Measurements from ENCODE around the gene PLXDC2.

Gene PLXDC2

GRCh38 chr10:19915816-19916215 lies 99.6 kb downstream of the PLXDC2 start:
- no peak for DNase-seq

- DNase-seq = no peak
These were observed 101.7 kb downstream of the PLXDC2 start for GRCh38 chr10:19917751-19918478.

- DNase-seq = no peak
These were observed 102.6 kb downstream of the PLXDC2 start for GRCh38 chr10:19918794-19919193.

GRCh38 chr10:19919671-19920070 lies 103.4 kb downstream of the PLXDC2 start:
- no peak for DNase-seq

- no peak for DNase-seq
These were observed 104.0 kb downstream of the PLXDC2 start for GRCh38 chr10:19920075-19920726.

- DNase-seq = no peak
These were observed 105.3 kb downstream of the PLXDC2 start for GRCh38 chr10:19921300-19922140.

- peak; percentile 91 for DNase-seq
These were observed 106.2 kb downstream of the PLXDC2 start for GRCh38 chr10:19922236-19922963.

GRCh38 chr10:19925064-19925463 lies 108.8 kb downstream of the PLXDC2 start:
- no peak for DNase-seq

GRCh38 chr10:19928936-19929335 lies 112.7 kb downstream of the PLXDC2 start:
- DNase-seq = no peak

- peak; percentile 88 for DNase-seq
These were observed 113.4 kb downstream of the PLXDC2 start for GRCh38 chr10:19929506-19930140.

GRCh38 chr10:19930936-19931893 lies 115.0 kb downstream of the PLXDC2 start:
- peak; percentile 76 for DNase-seq

GRCh38 chr10:19931894-19932590 lies 115.8 kb downstream of the PLXDC2 start:
- no peak for DNase-seq

GRCh38 chr10:19932806-19933371 lies 116.7 kb downstream of the PLXDC2 start:
- no peak for DNase-seq

GRCh38 chr10:19933772-19934171 lies 117.5 kb downstream of the PLXDC2 start:
- no peak for DNase-seq

- DNase-seq = no peak
These were observed 118.9 kb downstream of the PLXDC2 start for GRCh38 chr10:19935176-19935575.

- DNase-seq = no peak
These were observed 120.1 kb downstream of the PLXDC2 start for GRCh38 chr10:19936289-19936688.

GRCh38 chr10:19937989-19938388 lies 121.8 kb downstream of the PLXDC2 start:
- no peak for DNase-seq

GRCh38 chr10:19941206-19941880 lies 125.1 kb downstream of the PLXDC2 start:
- no peak for DNase-seq

GRCh38 chr10:19944911-19945663 lies 128.9 kb downstream of the PLXDC2 start:
- no peak for DNase-seq
